Body of pancreas (tissue), 4 donors: ENCODE results near the gene INHBC.

ENCODE experiments used
- POLR2A ChIP-seq, 3 donors: fragments of 450-650 bp; IDR thresholded peaks; one replicate each; pipeline ENCODE4 v1.6.1; 2016; ENCODE audit warnings: antibody characterized with exemption in 3 of 3, mild to moderate bottlenecking in 2 of 3
- TF ChIP-seq, protein P1 (sequence below), 7 experiments: fragments of 450-650 bp in 4 of 7; fragments of 200-600 bp in 3 of 7; sonication (generic) in 3 of 7; IDR thresholded peaks; one replicate each; pipeline ENCODE4 v1.5.1; 2016 to 2019; ENCODE audit warnings: antibody characterized with exemption in 7 of 7

DNA sequence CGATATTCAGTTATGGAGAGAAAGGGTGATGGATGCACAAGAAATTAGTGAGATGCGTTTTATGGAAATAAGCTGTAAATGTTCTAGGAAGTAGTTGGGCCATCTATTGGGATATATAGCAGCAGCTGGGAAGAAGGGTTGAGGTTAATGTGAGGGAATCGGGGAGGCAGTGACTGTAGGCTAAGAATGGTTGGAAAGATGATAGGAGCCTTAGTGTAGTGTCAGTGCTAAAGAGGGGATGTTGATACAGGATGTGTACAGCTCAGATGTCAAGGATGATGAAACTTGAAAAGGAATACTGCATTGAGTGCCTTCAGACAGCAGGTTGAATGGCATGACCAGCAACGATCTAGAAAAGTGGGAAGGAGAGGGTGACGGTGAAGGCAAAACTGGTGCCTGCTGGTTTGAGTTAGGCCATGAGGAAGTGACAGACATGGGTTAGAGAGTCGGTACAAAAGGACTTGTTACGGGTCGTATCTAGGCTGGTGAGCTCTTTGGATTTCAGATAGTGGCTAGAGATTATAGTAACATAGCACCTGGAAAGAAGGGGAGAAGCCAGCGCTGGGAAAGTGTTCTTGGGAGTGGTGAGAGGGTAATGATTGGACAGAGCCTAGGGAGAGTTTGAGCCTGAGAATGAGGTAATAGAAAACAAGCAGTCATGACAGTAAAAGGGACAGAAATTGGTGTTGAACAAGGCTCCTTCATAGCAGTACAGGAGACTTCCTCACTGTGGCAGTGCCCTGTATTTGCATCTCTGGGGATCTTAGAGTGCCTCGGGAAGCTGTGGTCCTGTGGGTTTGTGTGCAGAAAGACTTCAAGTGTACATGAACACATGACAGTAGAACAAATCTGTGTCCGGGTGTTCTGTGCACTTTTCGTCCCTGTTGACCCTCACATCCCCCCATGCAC is 62.9 kb downstream of the INHBC start:
- TF ChIP-seq, protein P1, sequence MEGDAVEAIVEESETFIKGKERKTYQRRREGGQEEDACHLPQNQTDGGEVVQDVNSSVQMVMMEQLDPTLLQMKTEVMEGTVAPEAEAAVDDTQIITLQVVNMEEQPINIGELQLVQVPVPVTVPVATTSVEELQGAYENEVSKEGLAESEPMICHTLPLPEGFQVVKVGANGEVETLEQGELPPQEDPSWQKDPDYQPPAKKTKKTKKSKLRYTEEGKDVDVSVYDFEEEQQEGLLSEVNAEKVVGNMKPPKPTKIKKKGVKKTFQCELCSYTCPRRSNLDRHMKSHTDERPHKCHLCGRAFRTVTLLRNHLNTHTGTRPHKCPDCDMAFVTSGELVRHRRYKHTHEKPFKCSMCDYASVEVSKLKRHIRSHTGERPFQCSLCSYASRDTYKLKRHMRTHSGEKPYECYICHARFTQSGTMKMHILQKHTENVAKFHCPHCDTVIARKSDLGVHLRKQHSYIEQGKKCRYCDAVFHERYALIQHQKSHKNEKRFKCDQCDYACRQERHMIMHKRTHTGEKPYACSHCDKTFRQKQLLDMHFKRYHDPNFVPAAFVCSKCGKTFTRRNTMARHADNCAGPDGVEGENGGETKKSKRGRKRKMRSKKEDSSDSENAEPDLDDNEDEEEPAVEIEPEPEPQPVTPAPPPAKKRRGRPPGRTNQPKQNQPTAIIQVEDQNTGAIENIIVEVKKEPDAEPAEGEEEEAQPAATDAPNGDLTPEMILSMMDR (IDR thresholded peaks at IDR 0.05), result no peak
- TF ChIP-seq POLR2A (IDR thresholded peaks at IDR 0.05), result no peak
